HG03354 (cell line): ENCODE results near the gene DDRGK1.

Experiments used
- ATAC-seq: cut with Tn5 transposase; IDR thresholded peaks from one replicate; pipeline ENCODE4 v1.9.1; 2021; ENCODE audit warnings: mild to moderate bottlenecking; ENCODE audit not compliant: unreplicated experiment, poor library complexity, severe bottlenecking

DDRGK1 gene

DNA sequence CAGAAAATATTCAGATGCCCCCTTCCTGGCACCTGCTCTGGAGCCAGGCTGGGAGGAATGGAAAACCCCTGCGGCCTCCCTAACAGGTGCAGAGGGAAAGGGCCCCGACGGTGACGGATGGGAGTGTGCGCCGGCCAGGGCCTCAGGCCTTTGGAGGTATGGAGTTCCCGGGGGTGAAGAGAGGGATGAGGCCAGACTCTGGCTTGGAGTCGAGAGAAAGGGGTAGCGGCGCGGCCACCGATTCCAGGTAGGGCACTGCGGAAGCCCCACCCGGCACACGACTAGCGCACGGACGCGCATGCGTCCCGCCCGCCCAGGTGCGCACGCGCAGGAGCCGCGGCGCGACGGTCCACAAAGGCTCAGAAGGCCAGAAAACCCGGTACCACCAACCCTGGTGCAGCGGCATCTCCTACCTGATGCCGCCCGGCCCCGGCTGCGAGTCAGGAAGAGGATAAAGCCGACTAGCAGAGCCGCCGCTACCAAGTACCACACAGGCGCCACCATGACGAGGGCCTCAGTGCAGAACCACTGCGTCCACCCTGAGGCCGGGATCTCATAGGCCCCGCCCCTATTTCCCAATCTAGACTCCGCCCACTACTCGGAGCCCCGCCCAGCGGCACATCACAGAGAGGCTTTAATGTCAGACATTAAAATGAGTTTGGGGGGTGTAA lies at the start of gene DDRGK1:
DDRGK1 (minus strand) TSS at position 559 of the 671 bp plus-strand sequence; CDS start at position 504, 55 bp downstream.
- peak; percentile 83 for ATAC-seq

DNA sequence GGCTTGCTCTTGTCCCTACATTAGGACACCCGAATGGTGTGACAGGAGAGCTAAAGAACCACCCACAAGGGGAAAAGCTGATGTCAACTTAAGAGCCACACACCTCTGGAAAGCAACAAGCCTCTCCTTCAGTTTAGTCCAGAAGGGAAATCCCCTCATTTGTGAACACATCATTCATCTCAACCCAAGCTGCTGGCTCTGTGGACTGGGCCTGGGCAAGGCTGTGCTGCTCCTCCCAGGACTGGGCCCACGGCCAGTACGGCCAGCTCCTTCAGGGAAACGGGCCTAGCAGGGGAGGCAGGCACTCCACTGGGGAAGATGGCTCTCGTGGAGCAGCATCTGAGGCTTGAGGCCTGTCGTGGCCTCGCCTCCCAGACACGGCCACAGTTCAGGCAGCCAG lies 47.3 kb upstream of the DDRGK1 start:
- no peak for ATAC-seq

DNA sequence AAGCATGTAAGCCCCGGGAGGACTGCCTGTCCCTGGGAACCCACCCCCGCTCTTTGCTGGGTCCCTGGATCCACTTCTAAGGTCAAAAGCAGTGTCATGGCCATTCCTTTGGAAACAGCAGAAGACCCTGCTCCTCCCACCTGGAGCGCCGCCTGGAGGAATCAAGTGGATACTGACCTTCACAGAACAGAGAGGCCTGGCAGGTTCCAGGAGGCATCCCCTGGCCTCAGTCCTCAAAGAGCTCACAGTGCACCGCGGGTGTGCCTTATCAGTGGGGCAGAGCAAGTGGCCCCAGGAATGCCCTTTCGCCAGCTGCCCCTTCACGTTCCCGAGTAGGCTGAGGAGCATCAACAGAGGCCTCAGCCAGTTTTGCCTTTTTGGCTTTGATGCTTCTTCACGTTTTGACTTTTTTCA lies 45.6 kb upstream of the DDRGK1 start:
- ATAC-seq: no peak

DNA sequence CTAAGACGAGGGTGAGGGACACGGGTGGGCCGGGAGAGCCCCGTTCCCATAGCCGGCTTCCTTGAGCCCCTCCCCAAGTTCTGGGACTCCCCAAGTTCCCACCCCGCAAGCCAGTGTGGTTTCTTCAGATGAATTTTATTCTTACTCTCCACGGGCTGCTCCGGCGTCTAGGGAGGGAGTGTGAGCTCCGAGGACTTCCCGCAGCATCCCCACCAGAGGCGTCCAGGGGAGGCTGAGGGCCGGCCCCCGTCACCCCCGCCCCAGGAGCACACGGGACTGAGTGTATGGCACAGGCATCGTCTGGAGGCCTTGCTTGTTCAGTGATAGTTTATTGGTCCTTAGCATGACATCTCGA lies 44.5 kb upstream of the DDRGK1 start:
- ATAC-seq: no peak

DNA sequence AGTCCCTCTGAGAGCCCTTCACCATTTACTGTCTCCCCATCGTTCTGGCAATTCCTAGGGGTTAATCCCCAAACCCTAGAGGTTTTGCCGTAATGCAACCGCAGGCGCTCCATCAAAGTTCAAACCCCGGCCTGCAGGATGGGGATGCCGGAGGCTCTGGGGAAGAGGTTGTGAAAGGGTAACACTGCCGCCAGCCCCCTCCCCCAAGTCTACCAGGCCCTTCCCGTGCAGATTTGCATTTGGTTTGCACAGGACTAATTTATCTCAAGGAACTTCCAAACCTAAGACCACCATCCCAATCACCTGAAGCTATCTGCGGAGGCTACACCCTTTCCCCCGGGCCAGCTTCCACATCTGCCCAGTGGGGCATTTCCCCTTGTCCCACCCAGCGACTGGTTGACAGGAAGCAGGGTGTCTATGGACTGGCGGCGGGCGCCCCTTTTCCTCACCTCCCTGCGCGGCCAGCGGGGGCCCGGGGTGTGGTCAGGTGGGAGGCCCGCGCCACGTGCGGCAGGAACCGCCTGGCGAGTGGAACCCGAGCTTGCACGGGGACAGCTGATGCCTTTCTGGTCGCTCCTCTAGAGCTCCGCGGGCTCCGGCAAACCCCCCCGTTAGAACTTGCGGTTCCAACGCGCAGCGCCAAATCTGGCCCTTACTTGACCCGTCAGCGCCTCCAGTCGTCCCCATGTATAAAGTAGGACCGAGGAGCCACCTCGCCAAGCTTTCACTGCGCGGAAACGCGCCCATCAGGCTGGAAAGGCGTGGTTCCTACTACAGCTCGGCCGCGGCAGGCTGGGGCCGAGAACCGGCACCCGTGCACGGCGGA lies 43.9 kb upstream of the DDRGK1 start:
- no peak for ATAC-seq

DNA sequence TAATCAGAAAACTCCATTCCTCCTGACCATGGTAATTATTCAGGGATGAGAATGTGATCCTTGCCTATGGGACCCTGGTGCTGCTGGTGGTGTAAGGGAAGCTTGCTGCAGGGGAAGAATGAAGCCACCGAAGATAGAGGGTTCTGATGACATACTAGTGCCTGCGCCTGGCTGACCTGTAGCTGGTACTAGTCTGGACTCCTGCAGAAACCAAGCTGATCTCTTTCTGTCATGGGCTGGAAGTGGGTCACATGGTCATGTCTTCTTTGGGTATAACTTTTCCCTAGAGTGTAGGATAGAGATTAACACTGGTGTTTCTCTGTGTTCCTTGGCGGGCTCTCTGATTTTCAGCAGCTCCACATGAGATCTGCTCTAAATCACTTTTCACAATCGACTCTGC lies 43.2 kb upstream of the DDRGK1 start:
- ATAC-seq: no peak

DNA sequence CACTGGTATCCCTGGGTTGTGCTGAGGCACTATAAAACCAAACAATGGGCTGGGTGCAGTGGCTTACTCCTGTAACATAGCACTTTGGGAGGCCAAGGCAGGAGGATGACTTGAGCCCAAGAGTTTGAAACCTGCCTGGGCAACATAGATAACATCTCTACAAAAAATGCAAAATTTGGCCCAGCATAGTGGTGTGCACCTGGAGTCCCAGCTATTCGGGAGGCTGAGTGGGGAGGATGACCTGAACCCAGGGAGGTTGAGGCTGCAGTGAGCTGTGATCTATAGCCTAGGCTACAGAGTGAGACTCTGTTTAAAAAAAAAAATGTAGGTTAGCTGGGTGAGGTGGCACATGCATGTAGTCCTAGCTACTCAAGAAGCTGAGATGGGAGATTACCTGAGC lies 42.2 kb upstream of the DDRGK1 start:
- no peak for ATAC-seq

DNA sequence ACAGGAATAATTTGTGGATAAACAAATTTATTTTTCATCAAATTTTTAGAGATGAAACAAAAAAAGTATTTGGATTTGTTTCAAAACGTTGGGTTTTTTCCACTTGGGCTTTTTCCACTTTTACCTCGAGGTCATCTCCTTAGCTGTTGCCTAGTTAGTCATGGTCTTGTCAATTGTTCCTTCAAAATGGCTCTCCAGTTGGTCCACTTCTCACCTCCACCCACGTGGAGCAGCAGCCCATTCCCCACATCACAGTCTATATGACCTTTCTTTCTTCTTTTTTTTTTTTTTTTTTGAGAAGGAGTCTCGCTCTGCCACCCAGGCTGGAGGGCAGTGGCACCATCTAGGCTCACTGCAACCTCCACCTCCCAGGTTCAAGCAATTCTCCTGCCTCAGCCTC lies 41.2 kb upstream of the DDRGK1 start:
- no peak for ATAC-seq

DNA sequence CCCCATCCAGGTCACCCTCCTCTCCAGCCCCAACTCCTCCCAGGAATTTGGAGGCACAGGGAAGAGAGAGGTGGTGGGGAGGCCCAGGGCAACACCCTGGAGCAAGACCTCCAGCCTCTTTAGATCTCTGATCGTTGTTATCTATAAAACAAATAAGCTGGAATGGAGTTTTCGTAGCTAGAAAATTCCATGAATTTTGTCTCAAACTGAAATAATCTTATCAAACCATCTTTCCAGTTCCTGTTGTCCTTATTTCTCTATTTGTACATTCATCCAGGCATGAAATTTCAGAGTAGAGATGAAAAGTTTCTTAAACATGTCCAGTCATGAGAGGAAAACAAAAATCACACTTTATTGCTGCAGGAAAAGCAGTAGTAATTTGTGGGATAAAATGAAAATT lies 40.7 kb upstream of the DDRGK1 start:
- ATAC-seq: no peak

DNA sequence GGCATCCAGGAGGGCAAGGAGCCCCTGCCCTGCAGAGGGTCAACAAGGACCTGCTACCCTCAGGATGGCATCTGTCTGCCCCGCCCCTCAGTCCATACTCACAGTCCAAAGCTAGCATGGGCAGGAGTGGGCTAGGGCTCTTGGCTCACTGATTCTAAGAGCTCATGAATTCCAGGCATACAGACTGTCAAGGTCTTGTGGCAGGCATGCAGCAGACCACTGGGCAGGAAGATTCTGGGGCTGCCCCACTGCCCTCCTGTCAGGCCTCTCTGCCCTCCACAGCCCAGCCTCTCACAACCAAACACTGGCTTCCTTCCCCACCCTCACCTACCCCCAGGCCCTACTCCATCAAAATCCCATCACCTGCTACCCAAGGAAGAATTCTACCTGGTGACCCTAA lies 40.1 kb upstream of the DDRGK1 start:
- no peak for ATAC-seq

DNA sequence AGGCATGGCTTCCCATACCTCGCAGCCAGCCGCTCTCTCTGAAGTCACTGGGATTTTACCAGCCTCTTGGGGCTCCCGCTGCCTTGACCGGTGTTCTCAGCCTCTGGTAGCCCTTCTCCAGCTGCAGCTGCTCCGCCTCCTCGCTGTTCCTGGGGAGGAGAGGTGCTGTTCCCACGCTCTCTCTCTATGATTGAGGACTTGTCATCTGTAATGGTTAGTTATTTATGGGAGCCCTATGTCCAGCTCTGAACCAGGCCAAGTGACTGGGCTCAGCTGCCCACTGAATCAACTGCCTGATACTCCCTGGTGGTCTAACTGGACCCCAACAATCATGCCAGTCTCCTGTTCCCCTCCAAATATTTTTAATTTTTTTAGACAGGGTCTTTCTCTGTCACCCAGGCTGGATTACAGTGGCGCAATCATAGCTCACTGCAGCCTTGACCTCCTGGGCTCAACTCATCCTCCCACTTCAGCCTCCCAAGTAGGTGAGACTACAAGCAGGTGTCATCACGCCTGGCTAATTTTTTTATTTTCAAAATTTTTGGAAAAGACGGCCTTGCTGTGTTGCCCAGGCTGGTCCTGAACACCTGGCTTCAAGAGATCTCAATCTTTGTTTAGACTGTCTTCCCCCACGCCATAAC lies 39.4 kb upstream of the DDRGK1 start:
- ATAC-seq: no peak

DNA sequence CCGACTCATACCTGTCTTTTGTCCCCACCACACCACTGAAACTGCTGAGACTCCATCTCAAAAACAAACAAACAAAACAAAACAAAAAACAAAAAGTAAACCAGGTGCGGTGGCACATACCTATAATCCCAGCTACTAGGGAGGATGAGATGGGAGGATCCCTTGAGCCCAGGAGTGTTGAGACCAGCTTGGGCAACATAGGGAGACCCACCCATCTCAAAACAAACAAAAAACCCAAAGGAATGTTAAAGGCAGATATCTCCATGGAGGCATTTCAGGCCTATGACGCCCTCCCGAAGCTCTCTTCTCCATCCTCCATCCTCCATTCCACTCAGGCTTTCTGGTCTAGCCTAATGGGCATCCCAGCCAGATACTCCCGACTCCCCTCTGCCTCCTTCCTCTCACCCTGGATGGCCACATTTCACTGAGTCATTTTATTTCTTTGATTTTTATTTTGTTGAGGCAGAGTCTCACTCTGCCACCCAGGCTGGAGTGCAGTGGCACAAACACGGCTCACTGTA lies 37.8 kb upstream of the DDRGK1 start:
- ATAC-seq: no peak

DNA sequence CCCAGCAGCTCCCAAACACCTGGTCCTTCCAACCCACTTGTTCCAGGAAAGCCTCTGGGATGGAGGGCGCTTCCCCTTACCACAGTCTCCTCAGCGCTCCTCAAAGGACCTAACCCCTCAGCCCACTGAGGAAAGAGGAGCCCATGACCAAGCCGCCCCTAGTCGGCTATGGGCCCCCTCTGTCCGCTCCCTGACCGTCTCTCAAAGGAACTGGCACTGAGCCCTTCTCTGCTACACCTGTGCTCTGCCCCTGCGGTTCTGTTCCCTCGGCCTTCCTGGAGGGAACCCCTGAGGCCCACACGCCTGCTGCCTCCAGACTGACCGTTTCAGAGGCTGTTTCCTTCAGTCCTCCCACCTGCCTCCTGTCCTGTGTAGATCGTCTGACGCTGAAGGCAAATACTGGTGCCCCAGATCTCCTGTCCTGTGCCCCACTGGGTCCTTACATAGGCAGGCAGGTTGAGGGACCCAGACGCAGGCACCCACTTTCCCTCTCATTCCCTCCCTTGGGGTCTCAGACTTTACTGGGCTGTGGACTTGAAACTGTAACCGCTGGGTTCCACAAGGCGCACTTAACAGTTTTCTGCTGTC lies 36.4 kb upstream of the DDRGK1 start:
- ATAC-seq: no peak

DNA sequence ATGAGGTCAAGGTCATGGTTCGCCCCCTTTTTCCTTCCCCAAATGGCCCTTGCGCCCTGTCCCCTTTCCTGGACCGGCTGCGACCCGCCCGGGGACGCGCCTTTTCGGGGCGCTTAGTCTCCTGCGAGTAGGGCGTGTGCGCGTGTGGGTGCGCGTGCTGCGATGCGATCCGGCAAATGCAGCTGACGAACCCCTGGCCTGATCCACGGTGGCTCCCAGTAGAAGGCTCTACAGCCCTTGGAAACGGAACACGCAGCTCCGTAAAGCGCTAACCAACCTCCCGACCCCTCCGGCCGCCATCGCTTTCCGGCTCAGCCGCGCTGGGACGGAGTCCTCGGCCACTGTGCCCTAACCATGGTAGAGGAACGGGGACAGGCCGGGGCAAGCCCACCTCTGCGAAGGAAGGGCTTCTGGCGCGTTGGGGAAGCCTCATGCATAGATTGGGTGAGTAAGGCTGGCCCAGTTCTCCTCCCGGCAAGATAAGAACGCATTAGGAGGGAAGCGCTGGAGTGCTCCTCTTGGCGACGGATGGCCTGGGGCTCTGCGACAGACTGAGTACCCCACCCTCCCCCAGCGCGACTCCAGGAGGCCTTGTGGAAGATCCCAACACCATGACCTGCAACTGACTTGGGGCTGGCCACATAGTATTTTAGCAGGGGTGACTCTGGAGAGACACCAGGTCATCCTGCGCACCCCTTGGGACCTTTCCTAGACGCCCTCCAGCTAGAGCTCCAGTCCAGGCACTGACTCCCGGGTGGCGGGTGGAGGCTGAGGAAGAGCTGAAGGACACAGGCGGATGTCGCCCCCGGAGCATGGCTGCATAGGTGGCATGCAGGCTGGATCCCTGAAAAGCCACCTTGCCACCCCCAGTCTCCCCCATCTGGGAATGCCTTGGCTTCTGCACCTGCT lies 35.6 kb upstream of the DDRGK1 start:
- no peak for ATAC-seq

DNA sequence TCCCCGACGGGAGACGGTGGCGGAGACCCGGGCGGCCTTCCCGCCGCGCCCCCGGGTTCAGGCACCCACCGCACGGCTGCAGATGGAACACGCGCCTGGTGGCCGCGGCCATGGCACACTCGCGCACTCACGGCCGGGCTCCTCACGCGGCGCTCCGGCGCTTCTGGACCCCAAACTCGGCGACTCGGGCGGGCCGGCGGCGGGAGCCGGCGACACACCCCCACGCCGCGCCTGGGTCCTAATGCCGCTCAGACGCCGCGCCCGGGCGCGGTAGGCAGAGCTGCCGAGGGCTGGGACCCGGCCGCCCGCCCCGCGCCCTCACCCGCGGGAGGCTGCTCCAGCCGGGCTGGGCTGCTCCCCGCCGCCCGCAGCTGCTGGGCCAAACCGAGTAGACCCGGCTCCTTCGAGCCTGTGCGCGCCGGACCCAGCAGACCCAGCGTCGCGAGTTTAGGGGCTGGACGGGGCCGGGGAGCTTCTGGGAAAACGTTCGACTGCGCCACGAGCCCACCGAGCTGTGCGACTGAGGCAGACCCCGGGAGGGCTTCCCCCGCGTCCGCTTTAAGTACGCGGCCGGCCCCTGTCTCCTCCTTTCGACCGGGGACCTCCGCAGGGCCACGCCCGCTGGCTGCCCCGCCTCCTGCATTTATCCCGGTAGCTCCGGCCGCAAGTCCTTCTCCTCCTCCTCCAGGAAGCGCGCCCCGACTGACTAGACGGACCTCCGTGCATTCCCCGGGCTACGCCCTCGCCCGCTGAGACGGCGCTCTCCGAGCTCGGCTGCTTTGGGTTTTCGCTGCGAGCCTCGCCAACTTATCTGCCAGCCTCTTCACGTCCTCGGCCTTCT lies 34.8 kb upstream of the DDRGK1 start, which contains the start of gene SLC4A11:
SLC4A11 (minus strand) TSS at position 165 of the 841 bp plus-strand sequence; CDS start at position 112, 53 bp downstream.
- peak; percentile 46 for ATAC-seq

DNA sequence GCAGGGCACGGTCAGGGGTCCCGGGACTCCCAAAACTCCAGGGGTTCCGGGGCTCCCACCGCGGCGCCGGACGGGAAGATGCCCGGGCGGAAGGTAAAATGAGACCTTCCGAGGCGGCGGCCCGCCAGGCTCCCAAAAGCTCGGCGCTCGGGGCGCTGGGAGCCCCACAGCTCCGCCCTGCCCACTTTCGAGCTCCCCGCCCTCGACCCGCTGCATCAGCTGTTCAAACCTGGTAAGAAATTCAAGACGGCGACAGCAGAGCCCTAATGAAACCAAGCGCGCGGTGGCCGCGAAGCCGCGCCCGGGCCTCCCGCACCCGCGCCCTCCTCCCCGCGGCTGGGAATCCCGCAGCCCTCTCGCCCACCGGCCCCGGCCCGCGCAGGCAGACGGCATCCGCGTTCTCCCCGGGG lies 34.1 kb upstream of the DDRGK1 start:
- peak; percentile 57 for ATAC-seq

DNA sequence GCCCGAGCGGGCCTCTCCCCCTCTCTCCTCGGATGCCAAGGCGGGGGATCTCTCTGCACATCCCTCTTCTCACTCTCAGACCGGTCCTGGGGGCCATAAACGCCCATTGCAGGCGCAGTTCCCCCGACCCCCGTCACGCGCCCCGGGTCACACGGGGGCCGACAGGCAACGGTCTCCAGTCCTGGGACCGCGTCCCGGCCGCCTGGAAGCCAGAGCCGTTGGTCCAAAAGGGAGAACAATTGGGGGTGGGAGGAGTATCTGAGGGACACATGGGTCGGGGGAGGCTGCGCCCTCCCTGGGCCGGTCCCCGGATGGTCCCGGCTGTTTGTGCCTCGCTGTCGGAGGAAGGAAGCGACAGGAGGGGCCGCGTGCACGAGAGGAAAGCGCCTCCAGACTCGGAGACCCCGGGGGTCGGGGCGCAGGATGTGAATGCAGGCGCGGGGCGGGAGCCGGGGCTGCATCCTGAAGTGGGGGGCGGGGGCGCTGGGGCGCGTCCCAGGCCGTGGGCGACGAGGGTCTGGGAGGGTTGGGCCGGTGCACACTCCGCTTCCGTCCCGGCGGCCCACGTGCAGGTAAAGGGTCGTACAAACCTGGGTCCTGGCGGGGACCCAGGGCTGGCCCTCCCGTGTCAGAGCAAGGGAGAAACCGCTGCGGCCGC lies 33.6 kb upstream of the DDRGK1 start:
- peak; percentile 6 for ATAC-seq
